ENCODE results near the gene PCK1. TPM values are rescaled to one million over a fixed set of nuclear protein-coding genes. Genes with fewer than 3 reads are reported as not detected.

PCK1 gene
- total and polyA plus RNA-seq, 2 experiments from 2014 or later, result not detected

DNA sequence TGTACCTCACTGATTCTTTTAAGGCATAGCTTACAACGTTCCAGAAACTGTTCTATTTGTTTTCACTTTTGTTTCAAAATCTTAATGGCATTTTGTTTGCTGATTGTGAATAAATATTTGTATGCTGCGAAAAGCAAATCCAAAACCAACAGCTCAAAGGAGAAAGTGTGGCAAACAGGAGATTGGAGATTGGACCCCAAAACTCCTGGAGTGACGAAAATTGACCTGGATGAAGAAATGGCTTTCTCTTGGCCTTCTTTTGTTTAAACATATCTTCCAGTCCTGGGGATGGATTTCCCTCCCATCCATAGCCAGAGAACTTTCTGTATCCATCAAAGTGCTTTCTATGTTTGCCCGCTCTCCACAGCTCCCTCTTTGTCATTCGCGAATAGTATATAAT is 33.2 kb upstream of the PCK1 start (continued):
- TF ChIP-seq POLR2AphosphoS5 (IDR thresholded peaks at IDR 0.05; ENCODE audit: low read depth) (no peak), EZH2 (IDR thresholded peaks at IDR 0.05; ENCODE audit: low read depth, unreplicated experiment) (no peak), STAT1 (IDR thresholded peaks at IDR 0.05; ENCODE audit: unreplicated experiment) (no peak), CREB1 (CRISPR knock-in tag; IDR thresholded peaks at IDR 0.05; ENCODE audit: low read depth) (no peak)
- TF ChIP-seq, protein P1, sequence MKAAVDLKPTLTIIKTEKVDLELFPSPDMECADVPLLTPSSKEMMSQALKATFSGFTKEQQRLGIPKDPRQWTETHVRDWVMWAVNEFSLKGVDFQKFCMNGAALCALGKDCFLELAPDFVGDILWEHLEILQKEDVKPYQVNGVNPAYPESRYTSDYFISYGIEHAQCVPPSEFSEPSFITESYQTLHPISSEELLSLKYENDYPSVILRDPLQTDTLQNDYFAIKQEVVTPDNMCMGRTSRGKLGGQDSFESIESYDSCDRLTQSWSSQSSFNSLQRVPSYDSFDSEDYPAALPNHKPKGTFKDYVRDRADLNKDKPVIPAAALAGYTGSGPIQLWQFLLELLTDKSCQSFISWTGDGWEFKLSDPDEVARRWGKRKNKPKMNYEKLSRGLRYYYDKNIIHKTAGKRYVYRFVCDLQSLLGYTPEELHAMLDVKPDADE (IDR thresholded peaks at IDR 0.05), result no peak
- TF ChIP-seq, protein P2, sequence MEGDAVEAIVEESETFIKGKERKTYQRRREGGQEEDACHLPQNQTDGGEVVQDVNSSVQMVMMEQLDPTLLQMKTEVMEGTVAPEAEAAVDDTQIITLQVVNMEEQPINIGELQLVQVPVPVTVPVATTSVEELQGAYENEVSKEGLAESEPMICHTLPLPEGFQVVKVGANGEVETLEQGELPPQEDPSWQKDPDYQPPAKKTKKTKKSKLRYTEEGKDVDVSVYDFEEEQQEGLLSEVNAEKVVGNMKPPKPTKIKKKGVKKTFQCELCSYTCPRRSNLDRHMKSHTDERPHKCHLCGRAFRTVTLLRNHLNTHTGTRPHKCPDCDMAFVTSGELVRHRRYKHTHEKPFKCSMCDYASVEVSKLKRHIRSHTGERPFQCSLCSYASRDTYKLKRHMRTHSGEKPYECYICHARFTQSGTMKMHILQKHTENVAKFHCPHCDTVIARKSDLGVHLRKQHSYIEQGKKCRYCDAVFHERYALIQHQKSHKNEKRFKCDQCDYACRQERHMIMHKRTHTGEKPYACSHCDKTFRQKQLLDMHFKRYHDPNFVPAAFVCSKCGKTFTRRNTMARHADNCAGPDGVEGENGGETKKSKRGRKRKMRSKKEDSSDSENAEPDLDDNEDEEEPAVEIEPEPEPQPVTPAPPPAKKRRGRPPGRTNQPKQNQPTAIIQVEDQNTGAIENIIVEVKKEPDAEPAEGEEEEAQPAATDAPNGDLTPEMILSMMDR (conservative IDR thresholded peaks at IDR 0.05; ENCODE audit: low read depth in 2 of 2), result no peak

DNA sequence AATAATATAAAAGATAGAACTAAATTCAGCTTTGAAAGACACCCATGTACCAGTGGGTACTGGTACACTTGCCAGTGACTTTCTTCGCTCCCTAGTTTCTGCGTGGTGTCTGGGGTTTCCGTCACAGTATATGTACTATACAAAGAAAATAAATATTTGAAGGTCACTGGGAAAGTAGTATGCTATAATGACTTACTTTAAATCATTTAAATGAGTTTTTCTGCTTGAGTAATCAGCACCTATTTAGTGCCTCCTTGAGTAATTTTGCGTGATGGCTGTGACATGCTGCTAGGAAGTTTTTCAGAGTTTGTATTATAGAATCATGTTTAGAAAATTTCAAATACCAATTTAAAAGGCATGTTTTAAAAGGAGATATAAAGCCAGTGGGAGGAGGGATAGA is 32.8 kb upstream of the PCK1 start:
- H3K79me2 ChIP-seq (replicated peaks; ENCODE audit: insufficient read depth), result no peaks in the 10 kb centered on the region
- Mint-ChIP-seq H3K36me3 (ENCODE audit: low read depth) (no peaks in the 10 kb centered on the region), H3K9me3 (peaks cover 5% of the 10 kb centered on the region; the same call in 2 of the 3 replicates), H3K4me1 (peaks cover 11% of the 10 kb centered on the region), H3K27me3 (ENCODE audit: insufficient read depth, low read depth, poor library complexity) (no peaks in the 10 kb centered on the region), H3K4me3 (no peak overlapping the region), H3K27ac (no peak overlapping the region)
- H4K20me1 ChIP-seq (replicated peaks; ENCODE audit: insufficient read depth), result no peaks in the 10 kb centered on the region
- no peaks in the 10 kb centered on the region for H3K9me2 ChIP-seq (ENCODE audit: insufficient read depth)
- no peaks in the 10 kb centered on the region for H3K36me3 ChIP-seq (ENCODE audit: insufficient read depth)
- H3K27me3 ChIP-seq (ENCODE audit: insufficient read depth), result no peaks in the 10 kb centered on the region
- H3K4me1 ChIP-seq (ENCODE audit: insufficient read depth), result peaks cover 4% of the 10 kb centered on the region
- no peak for ATAC-seq
- H3K4me3 ChIP-seq, result no peak overlapping the region
- no peak for DNase-seq (ENCODE audit: low spot score)
- H3K4me2 ChIP-seq, result no peak overlapping the region
- H3K27ac ChIP-seq (ENCODE audit: low read depth), result no peak overlapping the region
- H3F3A ChIP-seq (replicated peaks; ENCODE audit: low read depth), result no peaks in the 10 kb centered on the region
- no peak overlapping the region for H2AFZ ChIP-seq
- TF ChIP-seq JUNB (IDR thresholded peaks at IDR 0.05; ENCODE audit: unreplicated experiment) (no peak), REST (IDR thresholded peaks at IDR 0.05; ENCODE audit: unreplicated experiment) (no peak), EZH2 (IDR thresholded peaks at IDR 0.05; ENCODE audit: low read depth, unreplicated experiment) (no peak), NANOG (IDR thresholded peaks at IDR 0.05; ENCODE audit: borderline replicate concordance) (no peak), ZNF331 (CRISPR knock-in tag; IDR thresholded peaks at IDR 0.05; ENCODE audit: low read depth) (no peak), EZH2phosphoT487 (IDR thresholded peaks at IDR 0.05; ENCODE audit: unreplicated experiment) (no peak), STAT1 (IDR thresholded peaks at IDR 0.05; ENCODE audit: unreplicated experiment) (no peak), ZNF462 (CRISPR knock-in tag; IDR thresholded peaks at IDR 0.05) (no peak)
- TF ChIP-seq, protein P1 (IDR thresholded peaks at IDR 0.05), result no peak
